ENCODE data around the gene EXOC5. TPM values are rescaled to one million over a fixed set of nuclear protein-coding genes. Genes with fewer than 3 reads are reported as not detected.
"Not testable (repeated sequence)": the region's sequence is repeated elsewhere in the genome, so short reads cannot be mapped to it uniquely, and the experiment has no call there.

The EXOC5 gene
- total RNA-seq, 2 experiments from 2014 or later, result 72.1 to 76.6 TPM

DNA sequence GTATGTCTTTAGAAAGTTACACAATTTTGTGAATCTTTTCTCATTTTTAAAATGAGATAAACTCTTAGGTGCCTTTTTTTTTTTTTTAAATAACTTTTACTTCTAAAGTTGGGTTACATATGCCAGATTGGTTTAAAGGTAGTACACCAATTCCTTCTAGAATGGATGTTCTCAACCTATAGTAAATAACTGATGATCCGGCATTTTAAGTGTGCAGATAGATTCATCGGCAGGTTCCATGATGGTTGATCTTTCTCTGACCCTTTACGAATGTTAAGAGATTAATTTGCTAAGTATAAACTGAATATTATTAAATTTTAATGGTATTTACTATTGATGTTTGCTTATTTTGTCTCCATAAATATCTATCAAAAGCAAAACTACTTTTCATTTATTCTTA lies 8.4 kb upstream of the EXOC5 start:
- Mint-ChIP-seq H3K27me3 (no peaks in the 10 kb centered on the region), H3K9me3 (no peaks in the 10 kb centered on the region), H3K36me3 (ENCODE audit: low read depth) (peaks cover 40% of the 10 kb centered on the region), H3K4me3 (no peak overlapping the region), H3K4me1 (peaks cover 13% of the 10 kb centered on the region), H3K27ac (no peak overlapping the region)
- ChIA-PET POLR2A (no interaction called here), CTCF (interaction anchor here (0.7 kb wide), 1 partner anchor 99 kb away, joined by 3 read pairs; no protein-coding TSS in a partner anchor)
- no peak for DNase-seq

DNA sequence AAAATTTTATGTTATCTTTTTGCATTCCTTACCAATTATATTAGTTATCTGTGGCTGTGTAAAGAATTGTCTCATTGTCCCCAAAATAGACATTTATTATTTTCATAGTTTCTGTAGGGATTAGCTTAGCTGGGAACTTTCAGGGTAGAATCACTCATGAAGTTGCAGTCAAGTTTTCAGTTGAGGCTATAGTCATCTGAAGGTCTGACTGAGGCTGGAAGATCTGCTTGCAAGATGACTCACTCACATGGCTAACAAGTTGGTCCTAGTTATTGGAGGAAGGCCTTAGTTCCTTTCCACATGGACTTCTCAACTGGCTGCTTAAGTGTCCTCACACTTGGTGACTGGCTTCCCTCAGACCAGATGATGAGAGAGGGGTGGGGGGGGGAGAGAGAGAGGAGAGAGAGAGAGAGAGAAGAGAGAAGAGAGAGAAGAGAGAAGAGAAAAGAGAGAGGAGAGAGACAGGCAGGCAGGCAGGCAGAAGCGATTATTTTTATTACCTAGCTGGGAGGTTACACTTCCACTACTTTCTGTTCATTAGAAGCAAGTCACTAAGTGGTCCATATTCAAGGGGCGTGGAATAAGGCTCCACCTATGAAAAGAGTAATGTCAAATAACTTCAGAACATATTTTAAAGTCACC lies 6.4 kb upstream of the EXOC5 start:
- POLR2A ChIA-PET, result no interaction called here
- DNase-seq, result no peak
- no peak overlapping the region for H3K27ac Mint-ChIP-seq
- H3K4me3 Mint-ChIP-seq, result no peak overlapping the region
- CTCF ChIA-PET, result no interaction called here
- H3K4me1 Mint-ChIP-seq, result peaks cover 32% of the 10 kb centered on the region
- peaks cover 34% of the 10 kb centered on the region for H3K36me3 Mint-ChIP-seq (ENCODE audit: low read depth)
- no peaks in the 10 kb centered on the region for H3K9me3 Mint-ChIP-seq
- H3K27me3 Mint-ChIP-seq, result no peaks in the 10 kb centered on the region

DNA sequence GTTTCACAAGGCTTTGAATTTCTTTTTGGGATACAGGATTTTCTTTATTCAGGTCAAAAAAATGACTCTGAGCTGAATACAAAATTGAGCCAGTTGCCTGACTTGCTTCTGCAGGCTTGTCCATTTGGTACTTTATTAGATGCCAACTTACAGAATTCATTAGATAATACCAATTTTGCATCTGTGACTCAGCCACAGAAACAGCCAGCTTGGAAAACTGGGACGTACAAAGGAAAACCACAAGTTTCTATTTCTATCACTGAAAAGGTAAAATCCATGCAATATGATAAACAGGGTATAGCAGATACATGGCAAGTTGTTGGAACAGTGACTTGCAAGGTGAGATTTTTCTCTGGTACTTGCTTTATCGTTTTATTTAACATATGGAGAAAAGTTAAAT lies 5.8 kb upstream of the EXOC5 start:
- POLR2A ChIA-PET, result no interaction called here
- CTCF ChIA-PET, result no interaction called here
- no peak overlapping the region for H3K27ac Mint-ChIP-seq
- H3K4me3 Mint-ChIP-seq, result no peak overlapping the region
- H3K9me3 Mint-ChIP-seq, result no peaks in the 10 kb centered on the region
- peaks cover 34% of the 10 kb centered on the region for H3K36me3 Mint-ChIP-seq (ENCODE audit: low read depth)
- peaks cover 36% of the 10 kb centered on the region for H3K4me1 Mint-ChIP-seq
- H3K27me3 Mint-ChIP-seq, result no peaks in the 10 kb centered on the region
- DNase-seq, result no peak

DNA sequence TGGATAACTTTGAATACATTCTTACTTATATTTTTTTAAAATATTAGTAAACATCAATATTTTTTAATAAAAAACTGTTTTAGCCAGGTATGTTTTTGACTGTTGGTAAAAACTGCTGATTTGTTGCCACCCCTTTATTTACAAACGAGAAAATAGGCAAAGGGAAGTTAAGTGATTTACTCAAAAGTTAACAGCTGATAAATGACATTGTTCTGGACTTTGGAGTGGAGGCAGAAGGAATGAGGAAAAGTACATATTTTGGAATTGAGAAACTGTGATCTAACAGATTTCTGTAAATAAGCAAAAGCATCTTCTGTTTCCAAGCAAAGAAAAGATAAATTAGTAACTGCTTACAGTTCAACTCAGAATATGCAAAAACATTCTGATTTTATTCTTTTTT lies 4.5 kb upstream of the EXOC5 start:
- POLR2A ChIA-PET, result no interaction called here
- Mint-ChIP-seq H3K4me1 (peaks cover 38% of the 10 kb centered on the region), H3K4me3 (no peak overlapping the region), H3K9me3 (no peaks in the 10 kb centered on the region), H3K27me3 (no peaks in the 10 kb centered on the region), H3K27ac (no peak overlapping the region), H3K36me3 (ENCODE audit: low read depth) (peaks cover 31% of the 10 kb centered on the region)
- CTCF ChIA-PET, result no interaction called here
- DNase-seq, result no peak

DNA sequence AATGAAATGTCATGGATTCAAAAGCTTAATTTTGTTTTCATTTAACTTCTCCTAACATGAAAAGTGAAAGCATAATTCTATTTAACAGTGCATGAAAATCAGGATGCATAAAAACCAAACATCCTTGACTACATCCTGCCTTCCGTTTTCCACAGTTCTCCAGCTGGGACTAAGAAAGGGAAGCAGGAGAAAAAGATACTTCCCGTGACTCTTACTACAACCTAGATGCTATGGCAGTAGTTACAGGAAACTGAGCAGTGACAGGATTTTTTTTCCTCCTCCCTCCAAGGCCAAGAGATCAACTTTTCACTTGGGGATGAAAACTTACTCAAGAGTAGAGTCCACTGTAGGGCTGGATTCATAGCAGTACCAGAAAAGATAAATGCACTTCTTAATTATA lies 2.6 kb downstream of the EXOC5 start:
- no peak for DNase-seq
- Mint-ChIP-seq H3K9me3 (no peaks in the 10 kb centered on the region), H3K27ac (no peak overlapping the region), H3K27me3 (no peaks in the 10 kb centered on the region), H3K4me3 (no peak overlapping the region), H3K4me1 (peaks cover 48% of the 10 kb centered on the region), H3K36me3 (ENCODE audit: low read depth) (peaks cover 16% of the 10 kb centered on the region)
- CTCF ChIA-PET, result no interaction called here
- POLR2A ChIA-PET, result no interaction called here

DNA sequence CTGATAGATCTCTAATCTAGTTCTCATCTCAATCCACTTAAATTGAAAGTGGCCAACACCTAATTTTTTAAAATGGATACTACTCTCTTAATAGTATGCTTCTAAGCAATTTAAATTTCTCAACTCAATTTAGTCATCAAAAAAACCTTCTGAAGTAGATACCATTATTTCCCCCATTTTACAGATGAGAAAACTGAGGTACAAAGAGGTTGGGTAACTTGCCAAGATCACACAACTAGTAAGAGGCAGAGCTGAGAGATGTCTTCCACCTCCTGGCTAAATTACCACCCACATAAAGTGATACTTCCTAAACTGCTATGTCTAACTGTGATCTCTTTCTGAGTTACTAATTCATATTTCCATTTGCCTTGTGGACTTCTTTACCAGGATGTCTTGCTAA lies 6.6 kb downstream of the EXOC5 start:
- Mint-ChIP-seq H3K9me3 (no peaks in the 10 kb centered on the region), H3K27me3 (no peaks in the 10 kb centered on the region), H3K4me1 (peaks cover 24% of the 10 kb centered on the region), H3K4me3 (no peak overlapping the region), H3K27ac (no peak overlapping the region), H3K36me3 (ENCODE audit: low read depth) (peaks cover 31% of the 10 kb centered on the region)
- no peak for DNase-seq
- POLR2A ChIA-PET, result no interaction called here
- CTCF ChIA-PET, result no interaction called here

DNA sequence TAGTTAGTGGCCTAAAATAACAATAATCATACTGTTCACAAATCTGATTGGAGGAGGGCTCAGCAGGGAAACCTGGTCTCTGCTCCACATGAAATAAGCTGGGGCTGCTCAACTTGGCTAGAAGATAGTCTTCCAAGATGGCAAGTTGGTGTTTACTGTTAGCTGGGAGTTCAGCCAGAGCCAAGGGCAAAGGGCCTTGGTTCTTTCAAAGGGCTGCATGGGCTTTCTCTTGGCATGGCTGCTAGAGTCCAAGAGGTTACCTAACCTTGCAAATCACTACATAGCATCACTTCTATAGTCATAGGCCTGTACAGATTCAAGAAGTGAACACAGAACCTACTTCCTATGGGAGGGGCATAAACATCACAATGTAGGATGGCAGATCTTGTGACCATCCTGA lies 7.1 kb downstream of the EXOC5 start:
- ChIA-PET CTCF (no interaction called here), POLR2A (no interaction called here)
- DNase-seq, result no peak
- no peaks in the 10 kb centered on the region for H3K27me3 Mint-ChIP-seq
- no peak overlapping the region for H3K4me3 Mint-ChIP-seq
- peaks cover 35% of the 10 kb centered on the region for H3K36me3 Mint-ChIP-seq (ENCODE audit: low read depth)
- no peak overlapping the region for H3K27ac Mint-ChIP-seq
- no peaks in the 10 kb centered on the region for H3K9me3 Mint-ChIP-seq
- peaks cover 19% of the 10 kb centered on the region for H3K4me1 Mint-ChIP-seq

DNA sequence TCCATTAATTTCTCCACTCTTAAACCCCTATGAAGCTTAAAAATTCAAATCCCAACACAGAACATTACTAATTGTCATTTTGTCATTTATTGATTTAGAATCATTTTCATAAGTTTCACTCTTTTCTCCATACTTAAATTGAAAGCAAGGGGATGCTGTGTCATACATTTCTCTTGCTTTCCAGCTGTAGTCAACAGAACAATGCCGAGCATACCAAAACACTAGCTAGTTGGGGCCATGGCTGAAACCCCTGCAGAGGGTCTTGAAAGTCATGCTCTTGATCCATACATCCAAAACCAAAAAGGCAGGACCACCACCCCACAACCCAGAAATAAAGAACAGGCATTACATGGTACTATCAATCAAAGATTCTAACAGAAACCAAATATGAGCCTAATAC lies 9.0 kb downstream of the EXOC5 start:
- H3K4me1 Mint-ChIP-seq, result peaks cover 7% of the 10 kb centered on the region
- H3K9me3 Mint-ChIP-seq, result no peaks in the 10 kb centered on the region
- ChIA-PET CTCF (no interaction called here), POLR2A (interaction anchor here (2.0 kb wide), 1 partner anchor 9 kb away, joined by 6 read pairs; the partner anchor contains the start of genes AP5M1 and EXOC5)
- peaks cover 36% of the 10 kb centered on the region for H3K36me3 Mint-ChIP-seq (ENCODE audit: low read depth)
- no peaks in the 10 kb centered on the region for H3K27me3 Mint-ChIP-seq
- H3K4me3 Mint-ChIP-seq, result no peak overlapping the region
- H3K27ac Mint-ChIP-seq, result no peak overlapping the region
- DNase-seq, result no peak

DNA sequence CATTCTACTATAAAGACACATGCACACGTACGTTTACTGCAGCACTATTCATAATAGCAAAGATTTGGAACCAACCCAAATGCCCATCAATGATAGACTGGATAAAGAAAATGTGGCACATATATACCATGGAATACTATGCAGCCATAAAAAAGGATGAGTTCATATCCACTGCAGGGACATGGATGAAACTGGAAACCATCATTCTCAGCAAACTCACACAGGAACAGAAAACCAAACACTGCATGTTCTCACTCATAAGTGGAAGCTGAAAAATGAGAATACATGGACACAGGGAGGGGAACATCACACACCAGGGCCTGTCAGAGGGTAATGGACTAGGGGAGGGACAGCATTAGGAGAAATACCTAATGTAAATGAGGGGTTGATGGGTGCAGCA lies 10.5 kb downstream of the EXOC5 start:
- DNase-seq, H3K4me3 Mint-ChIP-seq, H3K27me3 Mint-ChIP-seq, H3K9me3 Mint-ChIP-seq, H3K27ac Mint-ChIP-seq, H3K4me1 Mint-ChIP-seq, CTCF ChIA-PET: not testable (repeated sequence)
- POLR2A ChIA-PET, result interaction anchor here (1.2 kb wide), 1 partner anchor 10 kb away, joined by 4 read pairs; the partner anchor contains the start of genes AP5M1 and EXOC5
- H3K36me3 Mint-ChIP-seq (ENCODE audit: low read depth), result peaks cover 40% of the 10 kb centered on the region

DNA sequence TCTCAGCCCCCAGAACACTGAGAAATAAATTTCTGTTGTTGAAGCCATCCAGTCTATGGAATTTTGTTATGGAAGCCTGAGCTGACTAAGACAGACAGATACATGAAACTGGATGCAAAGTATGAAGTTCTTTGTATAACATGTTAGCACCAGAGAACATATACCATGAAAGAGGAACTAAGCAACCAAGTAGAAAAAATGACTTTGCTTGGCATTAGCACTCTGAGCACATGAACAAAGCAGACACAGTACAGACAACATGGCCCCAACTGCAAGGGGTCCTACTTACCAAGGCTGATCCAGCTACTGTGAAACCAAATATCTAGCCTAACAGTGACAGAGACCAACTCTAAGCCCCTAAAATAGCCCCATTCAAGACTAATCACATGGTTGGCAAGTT lies 13.8 kb downstream of the EXOC5 start:
- no peak for DNase-seq
- POLR2A ChIA-PET, result interaction anchor here (1.4 kb wide), 1 partner anchor 14 kb away, joined by 3 read pairs; no protein-coding TSS in a partner anchor
- Mint-ChIP-seq H3K9me3 (no peaks in the 10 kb centered on the region), H3K4me3 (no peak overlapping the region), H3K4me1 (no peaks in the 10 kb centered on the region), H3K27ac (no peak overlapping the region), H3K36me3 (ENCODE audit: low read depth) (peaks cover 39% of the 10 kb centered on the region), H3K27me3 (no peaks in the 10 kb centered on the region)
- CTCF ChIA-PET, result no interaction called here

DNA sequence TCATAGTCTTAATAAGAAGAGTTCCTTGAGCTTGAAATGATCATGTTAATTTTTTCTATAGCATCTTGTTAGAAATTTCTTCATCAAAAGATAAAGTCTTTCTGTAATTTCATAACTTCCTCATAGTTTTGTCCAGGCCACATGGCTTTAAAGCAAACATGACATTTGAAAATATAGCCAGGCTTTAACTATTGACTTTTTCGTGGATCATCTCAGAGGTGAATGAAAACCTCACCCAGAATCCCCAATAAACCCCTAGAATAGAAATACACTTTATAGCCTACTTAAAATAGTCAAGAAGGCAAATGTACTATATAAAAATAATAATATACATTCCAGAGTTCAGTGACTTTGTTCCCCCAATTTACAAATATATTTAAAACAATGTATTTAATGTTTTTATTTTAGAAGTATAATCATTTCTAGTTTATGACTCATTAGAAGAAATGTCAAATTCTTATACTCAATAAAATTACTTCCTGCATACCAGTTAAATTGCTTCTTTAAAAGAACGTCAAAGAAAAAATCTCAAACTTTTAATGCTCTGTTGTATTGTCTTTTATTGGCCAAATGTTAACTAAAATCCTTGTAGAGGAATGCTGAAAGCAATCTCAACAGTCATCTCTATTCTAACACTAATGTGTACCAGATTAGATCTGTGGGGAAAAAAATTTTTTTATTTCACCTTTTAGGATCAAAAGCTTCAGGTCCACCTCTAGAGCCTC lies 21.6 kb downstream of the EXOC5 start:
- Mint-ChIP-seq H3K4me1 (no peaks in the 10 kb centered on the region), H3K27ac (no peak overlapping the region), H3K9me3 (no peaks in the 10 kb centered on the region), H3K27me3 (no peaks in the 10 kb centered on the region), H3K36me3 (ENCODE audit: low read depth) (peaks cover 19% of the 10 kb centered on the region), H3K4me3 (no peak overlapping the region)
- CTCF ChIA-PET, result no interaction called here
- DNase-seq, result no peak
- POLR2A ChIA-PET, result interaction anchor here (1.6 kb wide), 1 partner anchor 21 kb away, joined by 3 read pairs; no protein-coding TSS in a partner anchor

DNA sequence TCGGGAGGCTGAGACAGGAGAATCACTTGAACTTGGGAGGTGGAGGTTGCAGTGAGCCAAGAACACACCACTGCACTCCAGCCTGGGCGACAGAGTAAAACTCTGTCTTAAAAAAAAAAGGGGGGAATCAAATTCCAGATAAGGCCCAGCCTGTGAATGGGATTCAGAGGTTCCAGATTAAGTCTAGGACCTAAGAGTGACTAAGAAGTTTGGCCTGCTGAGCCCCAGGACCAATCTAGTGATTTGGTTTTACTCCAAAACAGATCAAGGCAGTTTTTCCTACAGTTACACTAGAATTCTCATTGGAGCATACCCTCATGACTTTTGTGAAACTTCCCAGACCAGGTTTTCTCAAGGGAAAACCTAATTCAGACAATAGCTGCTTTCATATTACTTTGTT lies 22.8 kb downstream of the EXOC5 start:
- no peaks in the 10 kb centered on the region for H3K9me3 Mint-ChIP-seq
- POLR2A ChIA-PET, result interaction anchor here (1.2 to 1.6 kb wide), 2 partner anchors 22 to 24 kb away, joined by 3 read pairs; no protein-coding TSS in a partner anchor
- CTCF ChIA-PET, result no interaction called here
- no peak for DNase-seq
- peaks cover 19% of the 10 kb centered on the region for H3K36me3 Mint-ChIP-seq (ENCODE audit: low read depth)
- no peaks in the 10 kb centered on the region for H3K27me3 Mint-ChIP-seq
- no peak overlapping the region for H3K27ac Mint-ChIP-seq
- no peak overlapping the region for H3K4me3 Mint-ChIP-seq
- H3K4me1 Mint-ChIP-seq, result no peaks in the 10 kb centered on the region

DNA sequence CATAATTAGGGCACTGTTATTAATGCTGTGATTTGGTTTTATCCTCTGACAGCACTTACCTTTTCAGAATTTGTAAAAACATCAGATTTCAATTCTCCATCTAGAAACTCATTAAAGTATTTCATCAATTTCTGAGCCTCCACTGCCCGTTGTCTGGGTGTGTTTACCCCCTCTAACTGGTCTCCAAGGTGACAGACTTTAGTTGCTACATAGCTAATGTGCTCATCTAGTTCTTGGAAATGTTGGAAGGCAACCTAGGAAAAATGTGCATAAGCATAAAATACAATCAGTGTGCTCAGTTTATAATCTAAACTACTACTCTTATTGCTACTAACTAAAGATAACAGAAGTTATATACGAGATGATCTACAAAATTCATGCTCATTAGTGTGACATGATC lies 24.6 kb downstream of the EXOC5 start:
- POLR2A ChIA-PET, result interaction anchor here (1.2 to 1.4 kb wide), 2 partner anchors 24 to 26 kb away, joined by 3 to 4 read pairs; partner anchors contain the start of genes AP5M1 and EXOC5
- H3K27me3 Mint-ChIP-seq, result no peaks in the 10 kb centered on the region
- no peak for DNase-seq
- H3K36me3 Mint-ChIP-seq (ENCODE audit: low read depth), result peaks cover 21% of the 10 kb centered on the region
- H3K4me3 Mint-ChIP-seq, result no peak overlapping the region
- H3K9me3 Mint-ChIP-seq, result no peaks in the 10 kb centered on the region
- CTCF ChIA-PET, result interaction anchor here (1.3 kb wide), 1 partner anchor 25 kb away, joined by 5 read pairs; the partner anchor contains the start of genes AP5M1 and EXOC5
- H3K27ac Mint-ChIP-seq, result no peak overlapping the region
- H3K4me1 Mint-ChIP-seq, result no peaks in the 10 kb centered on the region

Data from activated CD4-positive, alpha-beta memory T cell treated with anti-CD3 and anti-CD28 coated beads, Interleukin-2, amount 10 ng/mL, durations not matched to agents 7 days and 5 days (primary cell).